CD1c-positive myeloid dendritic cell (primary cell): ENCODE measurements around the gene DENND1C.
"Not testable (repeated sequence)": the region's sequence is repeated elsewhere in the genome, so short reads cannot be mapped to it uniquely, and the experiment has no call there.

Experiments used
- DNase-seq: peaks from one replicate; pipeline ENCODE4 v3.0.0-alpha.2; 2016; ENCODE audit errors: extremely low spot score

The DENND1C gene

GRCh38 chr19:6453951-6454565 lies 27.5 kb downstream of the DENND1C start:
- no peak for DNase-seq

DNA sequence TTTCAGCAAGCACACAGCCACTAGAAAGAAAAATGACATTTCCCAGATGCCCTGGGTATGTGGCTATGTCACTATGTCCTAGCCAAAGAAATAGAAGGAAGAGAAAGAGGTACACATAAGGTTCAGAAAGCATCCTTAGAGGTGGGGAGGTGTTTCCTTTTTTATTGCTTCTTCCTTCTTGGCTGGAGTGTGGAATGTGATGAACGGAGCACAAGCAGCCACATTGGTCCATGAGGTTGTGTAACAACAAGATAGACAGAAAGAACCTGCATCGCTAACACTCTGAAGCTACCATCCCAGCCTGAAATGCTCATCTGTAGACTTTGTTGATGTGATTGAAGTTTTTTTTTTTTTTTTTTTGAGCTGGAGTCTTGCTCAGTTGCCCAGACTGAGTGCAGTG lies 28.7 kb downstream of the DENND1C start:
- DNase-seq: no peak

DNA sequence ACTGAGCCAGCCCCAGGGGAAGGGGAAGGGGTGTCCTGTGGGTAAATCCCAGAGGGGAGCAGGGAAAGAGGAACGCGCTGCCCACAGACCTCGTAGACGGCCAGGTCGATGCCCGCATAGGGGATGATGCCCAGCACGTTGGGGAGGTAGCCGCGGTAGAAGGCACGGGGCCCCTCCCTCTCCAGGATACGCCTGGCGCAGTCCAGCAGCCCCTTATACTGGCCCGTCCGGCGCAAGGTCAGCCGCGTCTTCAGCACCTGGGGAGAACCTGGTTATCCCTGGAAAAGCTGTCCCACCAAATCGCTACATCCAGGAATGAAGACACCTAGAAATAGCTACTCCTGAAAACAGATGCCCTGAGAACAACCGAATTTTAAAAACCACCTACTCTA lies 29.4 kb downstream of the DENND1C start:
- DNase-seq: no peak

- no peak for DNase-seq
Measured at GRCh38 chr19:6451583-6452222, 29.9 kb downstream of the DENND1C start.

DNA sequence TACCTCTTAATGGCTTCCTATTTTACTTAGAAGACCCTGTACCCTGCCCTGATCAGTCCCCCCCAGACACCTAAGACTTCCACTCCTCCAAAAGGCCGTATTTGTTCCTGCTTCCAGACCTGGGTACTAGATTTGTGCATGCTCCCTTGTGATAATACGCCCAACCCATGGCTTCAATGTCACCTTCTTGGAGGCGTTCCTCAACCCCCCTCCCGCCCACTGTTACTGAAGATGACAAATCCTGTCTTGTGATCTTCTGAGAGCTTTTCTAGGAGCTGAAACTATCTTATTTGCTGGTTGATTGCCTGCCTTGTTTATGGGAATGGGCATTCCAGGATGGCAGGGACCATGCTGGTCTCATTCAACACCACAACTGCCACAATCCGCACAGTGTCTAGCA lies 31.4 kb downstream of the DENND1C start:
- no peak for DNase-seq

DNA sequence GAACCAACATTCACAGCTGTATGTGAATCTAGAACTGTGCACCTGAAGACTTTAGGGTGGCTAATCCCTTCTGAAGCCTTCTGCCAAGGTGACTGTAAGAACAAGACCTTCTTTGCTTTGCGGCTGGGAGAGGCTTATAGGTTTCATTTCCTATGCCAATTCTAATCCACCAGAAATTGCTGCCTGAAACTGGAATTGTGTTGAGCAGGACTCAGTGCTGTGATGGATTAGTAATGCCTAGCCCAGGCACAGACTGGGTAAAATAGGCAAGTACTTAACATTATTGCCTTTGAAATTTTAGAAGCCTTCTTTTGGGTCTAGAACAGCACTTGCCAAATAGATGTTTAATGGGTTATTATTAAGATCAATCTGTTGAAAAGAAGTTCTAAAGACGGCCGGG lies 33.5 kb downstream of the DENND1C start:
- no peak for DNase-seq

- no peak for DNase-seq
Measured at GRCh38 chr19:6446452-6446851, 35.1 kb downstream of the DENND1C start.

DNA sequence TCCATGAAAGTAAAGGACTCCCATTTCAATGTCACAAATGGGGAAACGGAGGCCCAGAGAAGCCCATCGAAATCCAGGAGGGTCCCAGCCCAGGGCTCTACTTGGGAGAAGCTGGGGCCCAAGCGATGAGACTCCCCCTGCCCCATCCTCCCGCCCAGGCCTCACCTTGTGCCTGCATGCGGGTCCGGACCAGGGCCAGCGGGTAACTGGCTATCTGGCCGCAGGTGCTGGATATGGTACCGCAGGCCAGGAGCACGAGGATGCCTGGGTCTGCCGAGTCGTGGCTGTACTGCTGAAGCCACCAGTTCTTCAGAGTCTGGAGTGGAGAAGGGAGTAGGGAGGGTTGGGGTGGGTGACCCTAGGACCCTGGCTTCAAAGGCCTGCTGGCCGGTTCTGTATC lies 37.6 kb downstream of the DENND1C start:
- DNase-seq: no peak

DNA sequence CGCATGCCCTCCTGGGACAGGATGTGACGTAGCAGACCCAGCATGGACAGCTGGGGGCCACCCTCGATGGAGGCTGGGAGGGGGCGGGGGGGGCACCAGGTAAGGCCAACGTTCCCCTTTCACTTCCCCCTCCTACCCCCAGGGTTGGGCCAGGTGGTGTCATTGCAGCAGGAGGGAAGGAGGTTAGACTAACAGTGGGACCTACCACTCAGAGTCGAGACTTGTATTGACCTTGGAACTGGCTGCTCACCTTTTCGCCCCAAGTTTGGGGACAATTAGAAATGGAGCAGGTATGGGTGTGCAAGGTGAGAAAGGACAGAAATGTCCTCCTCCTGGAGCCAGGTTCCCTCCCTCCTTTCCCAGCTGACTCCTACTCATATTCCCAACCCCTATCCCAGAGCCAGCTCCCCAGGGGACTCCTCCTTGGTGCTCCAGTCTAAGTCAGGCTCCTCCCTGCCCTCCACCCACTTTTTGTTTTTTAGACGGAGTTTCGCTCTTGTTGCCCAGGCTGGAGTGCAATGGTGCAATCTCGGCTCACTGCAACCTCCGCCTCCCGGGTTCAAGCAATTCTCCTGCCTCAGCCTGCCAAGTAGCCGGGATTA lies 39.4 kb downstream of the DENND1C start:
- no peak for DNase-seq

- no peak for DNase-seq
Measured at GRCh38 chr19:6440905-6441304, 40.7 kb downstream of the DENND1C start.

- no peak for DNase-seq
Measured at GRCh38 chr19:6439743-6440142, 41.8 kb downstream of the DENND1C start.

GRCh38 chr19:6433663-6434062 lies 47.9 kb downstream of the DENND1C start, which contains the start of gene SLC25A41:
TSS of gene SLC25A41 (minus strand) at chr19:6433763. CDS start at chr19:6433693, 70 bp downstream.
- no peak for DNase-seq

- DNase-seq: no peak
Measured at GRCh38 chr19:6433165-6433564, 48.4 kb downstream of the DENND1C start.

- no peak for DNase-seq
Measured at GRCh38 chr19:6431891-6432290, 49.7 kb downstream of the DENND1C start.

DNA sequence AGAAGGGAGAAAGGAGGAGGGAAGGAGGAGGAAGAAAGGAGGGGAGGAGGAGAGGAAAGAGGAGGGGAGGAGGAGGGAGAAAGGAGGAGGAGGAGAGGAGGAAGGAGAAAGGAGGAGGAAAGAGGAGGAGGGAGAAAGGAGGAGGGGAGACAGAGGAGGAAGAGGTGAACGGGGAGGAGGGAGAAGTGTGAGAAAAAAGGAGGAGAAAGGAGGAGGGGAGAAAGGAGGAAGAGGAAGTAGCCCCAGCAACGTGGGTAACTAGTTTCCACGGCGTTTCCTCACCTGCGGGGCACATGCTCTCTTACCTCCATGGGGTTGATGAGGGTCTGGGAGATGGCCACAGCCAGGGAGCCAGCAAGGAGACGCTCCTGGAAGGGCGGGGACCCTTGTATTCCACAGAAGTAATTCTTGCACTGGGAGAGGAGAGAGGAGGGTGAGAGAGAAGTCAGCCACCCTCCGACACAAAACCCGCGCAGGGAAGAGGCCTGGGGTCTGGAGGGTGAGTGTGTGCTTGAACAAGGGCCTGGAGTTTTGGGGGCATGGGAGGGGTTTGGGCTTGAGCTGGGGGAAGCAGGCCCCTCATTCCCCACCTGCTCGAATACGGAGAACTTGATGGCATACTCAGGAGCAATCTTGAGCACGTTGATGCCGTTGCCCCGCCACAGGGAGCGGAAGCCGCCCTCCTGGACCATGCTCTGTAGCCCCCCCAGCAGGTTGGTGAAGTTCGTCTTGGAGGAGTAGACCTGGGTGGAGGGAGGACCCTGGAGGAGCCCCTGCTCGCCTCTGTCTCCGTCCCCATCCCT lies 52.0 kb downstream of the DENND1C start:
- no peak for DNase-seq

DNA sequence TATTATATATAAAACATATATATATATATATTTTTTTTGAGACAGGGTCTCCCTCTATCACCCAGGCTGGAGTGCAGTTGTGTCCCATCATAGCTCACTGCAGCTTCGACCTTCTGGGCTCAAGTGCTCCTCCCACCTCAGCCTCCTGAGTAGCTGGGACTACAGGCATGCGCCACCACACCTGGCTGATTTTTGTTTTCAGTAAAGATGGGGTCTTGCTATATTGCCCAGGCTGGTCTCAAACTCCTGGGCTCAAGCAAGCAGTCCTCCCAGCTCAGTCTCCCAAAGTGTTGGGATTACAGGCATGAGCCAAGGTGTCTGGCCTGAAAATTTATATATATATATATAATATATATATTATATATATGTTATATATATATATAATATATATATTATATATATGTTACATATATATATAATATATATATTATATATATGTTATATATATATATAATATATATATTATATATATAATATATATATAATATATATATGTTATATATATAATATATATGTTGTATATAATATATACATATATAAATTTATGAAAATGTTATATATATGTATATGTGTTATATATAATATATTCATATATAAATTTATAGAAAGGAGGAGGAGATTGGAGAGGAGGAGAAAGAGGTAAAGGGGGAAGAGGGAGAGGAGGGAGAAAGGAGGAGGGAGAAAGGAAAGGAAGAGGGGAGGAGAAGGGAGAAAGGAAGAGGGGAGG lies 52.7 kb downstream of the DENND1C start:
- DNase-seq: not testable (repeated sequence)

- DNase-seq: no peak
Measured at GRCh38 chr19:6427131-6427530, 54.5 kb downstream of the DENND1C start.

DNA sequence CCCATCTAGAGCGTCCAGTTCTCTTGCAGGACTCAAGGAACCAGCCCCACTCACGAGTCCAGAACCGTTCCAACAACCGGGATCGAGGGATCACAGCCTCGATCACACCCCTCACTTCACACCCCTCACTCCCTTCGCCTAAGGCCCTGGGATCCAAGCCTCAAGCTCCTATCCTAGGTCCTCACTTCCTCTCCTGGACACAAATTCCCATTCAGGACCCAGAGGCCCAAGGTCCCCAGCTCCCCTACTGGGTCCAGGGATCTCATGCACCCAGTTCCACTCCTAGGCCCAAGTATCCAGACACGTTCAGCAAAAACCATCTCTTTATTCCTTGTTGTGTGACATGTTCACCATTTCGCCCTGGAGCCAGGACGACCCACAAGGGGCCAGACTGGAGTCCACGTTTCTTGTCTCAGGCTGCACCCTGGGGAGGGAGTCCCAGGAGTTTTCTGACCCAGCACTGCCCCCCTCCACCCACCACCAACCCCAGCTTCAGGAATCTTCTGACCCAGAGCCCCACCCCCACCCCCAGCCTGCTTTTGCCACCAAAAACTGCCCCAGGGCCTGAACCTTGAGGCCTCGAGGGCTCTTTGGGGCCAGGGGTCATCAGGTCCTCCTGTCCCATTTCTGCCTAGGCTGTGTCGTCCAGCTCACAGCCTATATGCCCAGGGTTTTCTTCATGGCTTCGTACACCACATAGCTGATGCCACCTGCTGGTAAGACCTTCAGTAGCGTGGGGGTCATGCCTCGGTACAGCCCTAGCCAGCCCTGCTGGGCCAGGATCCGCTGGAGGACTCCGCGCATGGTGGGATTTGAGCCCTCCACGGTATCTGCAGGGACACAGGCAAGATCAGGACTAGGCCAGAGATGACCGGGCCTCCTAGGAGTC lies 55.6 kb downstream of the DENND1C start:
- DNase-seq: peak; percentile 4

DNA sequence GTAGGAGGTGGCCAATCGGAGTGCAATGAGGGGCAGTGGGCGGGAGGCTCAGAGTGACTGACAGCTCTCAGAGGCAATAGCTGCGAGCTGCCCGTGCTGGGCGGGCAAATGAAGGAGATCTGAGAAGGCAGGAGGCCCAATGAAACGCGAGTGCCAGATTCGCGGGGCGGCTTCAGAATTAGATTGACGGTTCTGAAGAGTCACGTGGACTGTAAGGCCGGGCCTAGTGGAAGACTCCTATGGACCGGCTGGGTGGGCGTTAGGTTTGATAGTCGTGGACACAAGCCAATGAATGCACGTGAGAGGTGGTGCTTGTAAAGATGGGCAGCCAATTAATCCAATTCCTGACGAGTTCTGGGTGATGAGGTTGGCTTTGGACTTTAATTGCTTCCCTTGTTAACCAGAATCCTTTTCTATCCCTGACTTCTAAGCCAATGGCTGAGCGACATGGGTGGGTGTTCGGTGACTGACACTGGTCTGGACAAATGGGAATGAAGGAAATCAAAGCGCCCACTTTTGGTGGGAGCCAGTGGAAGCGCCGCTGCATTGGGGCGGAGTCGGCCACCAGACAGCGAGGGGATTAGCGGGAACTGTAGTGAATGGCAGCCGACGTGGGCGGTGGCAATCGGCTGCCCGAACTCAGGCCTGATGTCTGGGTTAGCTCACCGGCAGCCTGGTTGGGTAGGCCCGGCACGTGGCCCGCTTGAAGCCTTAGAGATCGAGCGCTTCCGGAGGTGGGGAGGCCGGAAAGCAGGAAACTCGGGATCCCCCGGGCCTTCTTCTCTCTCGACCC lies 56.5 kb downstream of the DENND1C start:
- DNase-seq: peak; percentile 100
